ENCODE measurements around the gene PTP4A2. TPM values are rescaled to one million over a fixed set of nuclear protein-coding genes. Genes with fewer than 3 reads are reported as not detected.

Gene PTP4A2
- total and polyA plus RNA-seq, 10 of the 15 experiments (the other 5 are each of a cell fraction or from before 2014, with no cell fraction given), result 180 to 909 (median 375) TPM

GRCh38 chr1:31943546-31944184 is 5.5 kb upstream of the PTP4A2 start (continued):
- TF ChIP-seq JUNB (IDR thresholded peaks at IDR 0.05) (peak; percentile 94), SMC3 (IDR thresholded peaks at IDR 0.05; ENCODE audit: borderline replicate concordance, low read length) (no peak), MYB (IDR thresholded peaks at IDR 0.05; ENCODE audit: borderline replicate concordance, low read depth, low read length) (no peak), BCL3 (IDR thresholded peaks at IDR 0.05; ENCODE audit: borderline replicate concordance, insufficient read depth, low read depth, low read length, poor library complexity, severe bottlenecking) (no peak), GATAD2B (conservative IDR thresholded peaks at IDR 0.05; ENCODE audit: low read depth) (no peak; the same call in 1 of the 2 replicates), SIN3A (IDR thresholded peaks at IDR 0.05; ENCODE audit: low read depth, low read length) (no peak), SMAD1 (IDR thresholded peaks at IDR 0.05; ENCODE audit: low read depth, partially characterized antibody) (no peak), EED (IDR thresholded peaks at IDR 0.05; ENCODE audit: low read depth) (peak; percentile 84; the same call in 1 of the 2 replicates), BCLAF1 (IDR thresholded peaks at IDR 0.05) (no peak), ELK1 (IDR thresholded peaks at IDR 0.05; ENCODE audit: low read depth, low read length) (no peak), MTA2 (IDR thresholded peaks at IDR 0.05; ENCODE audit: low read depth) (no peak), ATF2 (IDR thresholded peaks at IDR 0.05; ENCODE audit: low read length) (no peak), ZNF687 (IDR thresholded peaks at IDR 0.05) (no peak), IKZF2 (IDR thresholded peaks at IDR 0.05) (peak in 1 of 2 experiments; percentile 73), STAT1 (conservative IDR thresholded peaks at IDR 0.05) (no peak), KDM1A (IDR thresholded peaks at IDR 0.05; ENCODE audit: borderline replicate concordance) (no peak), BRCA1 (IDR thresholded peaks at IDR 0.05; ENCODE audit: low read depth, low read length) (no peak), SPI1 (IDR thresholded peaks at IDR 0.05; ENCODE audit: borderline replicate concordance, insufficient read depth, low read depth, low read length) (no peak), EP300 (IDR thresholded peaks at IDR 0.05; ENCODE audit: borderline replicate concordance in 1 of 2, control insufficient read depth in 1 of 2, low read depth in 2 of 2, low read length in 2 of 2) (peak in 1 of 2 experiments; percentile 34; a peak in 1 of 4 replicates)

All from GM12878 (cell line).